Fibroblast of villous mesenchyme (primary cell): ENCODE results near the gene TMEM271. TPM values are rescaled to one million over a fixed set of nuclear protein-coding genes. Genes with fewer than 3 reads are reported as not detected.

Source experiments
- DNase-seq: peaks from one replicate; pipeline ENCODE4 v3.0.0-alpha.2; 2010; ENCODE audit warnings: low read depth
- H3K4me3 ChIP-seq: 2 replicates; pipeline ENCODE4 v1.5.1; 2011; ENCODE audit warnings: low read depth, mild to moderate bottlenecking, low read length
- total RNA-seq: library from RNA; depleted of rRNA; stranded (reverse); fragments of >200 nt; gene quantifications from 2 replicates; pipeline ENCODE4 v1.2.3, GENCODE V29; 2012
- TF ChIP-seq, protein P1 (sequence below): IDR thresholded peaks from 2 replicates; pipeline ENCODE4 v1.5.1; 2012; ENCODE audit warnings: low read depth, mild to moderate bottlenecking, low read length; ENCODE audit not compliant: insufficient read depth

TMEM271 gene
- total RNA-seq, 1 donor = not detected

DNA sequence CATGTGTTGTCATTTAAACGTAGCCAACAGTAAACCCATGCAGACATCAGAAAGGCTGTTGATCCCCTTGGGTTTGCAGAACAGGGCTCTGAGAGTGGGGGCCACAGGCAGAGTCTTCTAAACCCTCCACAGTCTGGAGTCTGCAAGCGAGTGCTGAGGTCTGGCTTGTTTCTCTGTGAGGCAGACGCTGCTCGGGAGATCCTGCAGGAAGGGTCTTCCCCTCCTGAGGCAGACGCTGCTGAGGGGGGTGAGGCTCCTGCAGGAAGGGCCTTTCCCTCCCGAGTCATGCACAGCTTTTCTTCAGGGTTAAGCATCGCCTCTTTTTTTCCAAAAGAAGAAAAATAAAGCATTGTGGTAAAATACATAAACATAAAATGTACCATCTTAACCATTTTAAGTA is 32.1 kb upstream of the TMEM271 start:
- TF ChIP-seq, protein P1, sequence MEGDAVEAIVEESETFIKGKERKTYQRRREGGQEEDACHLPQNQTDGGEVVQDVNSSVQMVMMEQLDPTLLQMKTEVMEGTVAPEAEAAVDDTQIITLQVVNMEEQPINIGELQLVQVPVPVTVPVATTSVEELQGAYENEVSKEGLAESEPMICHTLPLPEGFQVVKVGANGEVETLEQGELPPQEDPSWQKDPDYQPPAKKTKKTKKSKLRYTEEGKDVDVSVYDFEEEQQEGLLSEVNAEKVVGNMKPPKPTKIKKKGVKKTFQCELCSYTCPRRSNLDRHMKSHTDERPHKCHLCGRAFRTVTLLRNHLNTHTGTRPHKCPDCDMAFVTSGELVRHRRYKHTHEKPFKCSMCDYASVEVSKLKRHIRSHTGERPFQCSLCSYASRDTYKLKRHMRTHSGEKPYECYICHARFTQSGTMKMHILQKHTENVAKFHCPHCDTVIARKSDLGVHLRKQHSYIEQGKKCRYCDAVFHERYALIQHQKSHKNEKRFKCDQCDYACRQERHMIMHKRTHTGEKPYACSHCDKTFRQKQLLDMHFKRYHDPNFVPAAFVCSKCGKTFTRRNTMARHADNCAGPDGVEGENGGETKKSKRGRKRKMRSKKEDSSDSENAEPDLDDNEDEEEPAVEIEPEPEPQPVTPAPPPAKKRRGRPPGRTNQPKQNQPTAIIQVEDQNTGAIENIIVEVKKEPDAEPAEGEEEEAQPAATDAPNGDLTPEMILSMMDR = no peak
- no peak for DNase-seq

DNA sequence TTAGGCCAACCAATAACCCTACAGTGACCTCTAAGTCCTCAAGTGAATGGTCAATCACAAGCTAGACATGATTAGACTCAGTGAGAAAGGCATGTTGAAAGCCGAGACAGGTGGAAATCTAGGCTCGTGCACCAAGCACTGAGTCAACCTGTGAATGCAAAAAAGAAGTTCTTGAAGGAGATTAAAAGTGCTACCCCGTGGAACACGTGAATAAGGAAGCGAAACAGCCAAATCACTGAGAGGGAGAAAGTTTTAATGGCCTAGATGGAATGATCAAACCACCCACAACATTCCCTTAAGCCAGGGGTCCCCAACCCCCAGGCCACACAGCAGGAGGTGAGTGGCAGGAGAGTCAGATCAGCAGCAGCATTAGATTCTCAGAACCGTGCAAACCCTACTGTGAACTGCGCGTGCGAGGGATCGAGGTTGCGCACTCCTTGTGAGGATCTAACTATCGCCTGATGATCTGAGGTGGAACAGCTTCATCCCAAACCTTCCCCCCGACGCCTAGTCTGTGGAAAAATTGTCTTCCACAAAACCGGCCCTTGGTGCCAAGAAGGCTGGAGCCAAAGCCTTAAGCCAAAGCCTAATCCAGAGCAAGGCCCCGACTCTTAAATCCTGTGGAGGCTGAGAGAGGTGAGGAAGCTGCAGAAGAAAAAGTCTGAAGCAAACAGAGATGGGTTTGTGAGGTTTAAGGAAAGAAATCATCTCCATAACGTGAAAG is 29.8 kb upstream of the TMEM271 start:
- no peak for DNase-seq
- TF ChIP-seq, protein P1 = no peak
- no peak overlapping the region for H3K4me3 ChIP-seq

More for the DNA sequence above, 32.1 kb upstream of the TMEM271 start:
- H3K4me3 ChIP-seq = no peak overlapping the region

DNA sequence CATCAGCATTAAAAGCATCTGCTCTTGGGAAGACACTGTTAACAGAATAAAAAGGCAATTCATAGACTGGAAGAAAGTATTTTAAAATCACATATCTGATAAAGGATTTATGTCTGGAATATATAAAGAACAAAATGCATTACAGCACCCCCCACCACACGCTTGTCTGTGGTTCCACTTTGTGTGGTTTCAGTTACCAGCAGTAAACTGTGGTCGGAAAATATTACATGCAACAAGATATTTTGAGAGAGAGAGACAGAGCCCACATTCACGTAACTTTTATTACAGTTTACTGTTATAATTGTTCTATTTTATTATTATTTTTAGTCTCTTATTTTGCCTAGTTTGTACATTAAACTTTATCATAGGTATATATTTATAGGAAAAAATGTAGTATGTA is 28.0 kb upstream of the TMEM271 start:
- DNase-seq = no peak
- TF ChIP-seq, protein P1 = no peak
- no peak overlapping the region for H3K4me3 ChIP-seq

DNA sequence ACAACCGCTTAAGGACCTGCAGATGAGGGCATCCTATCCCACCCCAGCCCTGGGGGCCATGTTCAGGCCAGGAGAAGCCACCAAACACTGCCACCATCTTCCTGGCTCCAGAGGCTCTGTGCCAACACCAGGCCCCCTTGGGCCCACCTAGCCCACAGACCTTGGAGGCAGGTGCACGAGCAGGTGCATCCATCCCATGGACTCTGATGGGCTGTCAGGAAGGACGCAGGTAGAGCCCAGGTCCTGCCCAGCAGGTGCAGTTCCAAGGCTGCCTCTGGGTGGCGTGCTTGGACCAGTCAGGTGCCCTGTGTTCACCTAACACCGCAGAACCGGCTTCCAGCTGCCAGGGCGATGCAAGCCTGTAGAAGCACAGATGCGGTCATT is 26.5 kb upstream of the TMEM271 start:
- peak; percentile 18 for DNase-seq
- TF ChIP-seq, protein P1 = peak; percentile 53
- no peak overlapping the region for H3K4me3 ChIP-seq

DNA sequence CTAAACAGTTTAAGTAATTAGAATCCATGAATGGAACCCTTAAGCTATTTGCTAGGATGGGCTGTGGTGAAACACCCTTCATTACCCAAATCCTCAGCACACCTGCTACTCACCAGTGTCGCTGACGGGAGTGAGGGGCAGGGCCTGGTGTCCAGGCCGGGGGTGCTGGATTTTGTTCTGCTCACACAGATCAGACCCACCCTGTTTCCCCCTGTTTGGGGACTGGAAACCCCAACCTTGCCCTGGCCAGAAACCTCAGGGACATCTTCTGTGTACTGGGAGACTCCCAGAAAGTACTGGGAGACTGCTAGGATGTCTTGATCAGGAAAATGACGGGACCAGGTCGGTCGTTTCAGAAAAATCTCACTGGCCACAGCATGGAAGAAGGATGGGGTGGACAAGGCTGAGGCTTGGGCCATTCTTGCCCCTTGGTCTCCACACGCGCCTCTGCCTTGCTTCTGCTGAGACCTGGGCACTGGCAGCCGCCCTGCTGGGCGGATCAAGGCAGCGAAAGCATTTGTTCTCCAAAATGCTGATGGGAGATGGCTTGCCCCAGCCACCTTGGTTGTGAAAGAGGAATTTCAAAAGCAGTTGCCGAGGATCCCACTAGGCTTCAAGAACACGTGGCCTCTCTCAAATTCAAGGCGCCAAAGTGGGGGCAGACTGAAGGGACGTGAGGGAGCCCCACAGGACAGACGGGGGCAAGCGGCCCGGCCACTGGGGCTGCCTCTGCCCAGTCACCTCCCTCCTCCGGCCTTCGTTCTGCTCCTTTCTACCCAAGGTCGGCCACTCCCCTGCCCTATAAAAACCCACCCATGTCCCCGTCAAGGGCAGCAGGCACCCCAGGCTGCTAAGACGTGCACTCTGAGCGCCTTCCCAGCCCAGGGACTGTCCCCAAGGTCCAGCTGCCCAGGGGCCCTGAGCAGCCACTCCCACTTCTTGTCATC is 25.8 kb upstream of the TMEM271 start:
- TF ChIP-seq, protein P1 = no peak

DNA sequence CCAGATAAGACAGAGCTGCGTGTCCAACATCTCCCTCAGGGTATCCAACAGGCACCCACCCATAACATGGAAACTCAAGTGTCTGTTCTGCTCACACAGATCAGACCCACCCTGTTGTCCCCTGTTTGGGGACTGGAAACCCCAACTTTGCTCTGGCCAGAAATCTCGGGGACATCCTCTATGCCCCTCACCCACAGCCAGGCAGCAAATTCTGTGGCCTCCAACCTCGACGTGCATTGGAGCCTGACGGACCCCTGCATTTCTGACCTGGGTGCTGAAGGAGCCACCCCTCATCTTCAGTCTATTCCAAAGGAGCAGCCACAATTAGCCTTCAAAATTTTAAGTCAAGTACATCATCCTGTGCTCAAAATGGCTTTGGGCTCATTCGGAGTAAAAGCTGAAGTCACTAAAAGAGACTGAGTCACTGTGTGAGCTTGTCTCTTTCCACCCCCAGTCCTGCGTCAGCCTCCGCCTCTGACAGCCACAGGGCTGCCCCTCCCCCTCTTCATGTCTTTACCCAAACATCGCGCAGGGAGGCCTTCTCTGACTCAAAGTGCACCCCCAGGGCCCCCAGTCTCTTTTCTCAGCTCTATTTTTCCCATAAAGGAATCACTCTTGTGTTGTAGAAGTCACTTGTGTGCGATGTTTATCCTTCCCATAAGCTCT is 24.9 kb upstream of the TMEM271 start:
- TF ChIP-seq, protein P1 = no peak
- no peak overlapping the region for H3K4me3 ChIP-seq
- no peak for DNase-seq

More for the DNA sequence above, 25.8 kb upstream of the TMEM271 start:
- DNase-seq = no peak
- H3K4me3 ChIP-seq = no peak overlapping the region
